Gastrocnemius medialis (tissue), 4 donors: Measurements from ENCODE around the gene LBH. TPM values are rescaled to one million over a fixed set of nuclear protein-coding genes. Genes with fewer than 3 reads are reported as not detected.

Experiments used
- ATAC-seq, 2 donors: fragments of 150-250 bp; one replicate each; pipeline ENCODE4 v1.9.1; 2016
- DNase-seq, 2 donors: peaks; one replicate each; pipeline ENCODE4 v3.0.0-alpha.2; 2019
- H3K27ac ChIP-seq, 4 donors: fragments of 200-600 bp; sonication (generic); 1 replicate in 1 of 4; 2 replicates in 3 of 4; pipeline ENCODE4 v1.5.1; 2016 to 2018; ENCODE audit warnings: mild to moderate bottlenecking in 2 of 4, moderate library complexity in 1 of 4
- H3K27me3 ChIP-seq, 3 donors: fragments of 200-600 bp; sonication (generic) in 2 of 3; 1 replicate in 1 of 3; 2 replicates in 2 of 3; pipeline versions ENCODE4 v1.5.1 to v1.6.0; 2016 to 2019; ENCODE audit warnings: mild to moderate bottlenecking in 1 of 3, moderate library complexity in 1 of 3
- H3K36me3 ChIP-seq, 2 donors: fragments of 200-600 bp; sonication (generic) in 1 of 2; one replicate each; pipeline ENCODE4 v1.5.1; 2017 to 2018
- H3K4me1 ChIP-seq, 2 donors: fragments of 200-600 bp; sonication (generic) in 1 of 2; one replicate each; pipeline ENCODE4 v1.5.1; 2016 to 2017; ENCODE audit warnings: mild to moderate bottlenecking in 2 of 2
- H3K4me3 ChIP-seq, 4 donors: fragments of 200-600 bp; sonication (generic) in 3 of 4; 1 replicate in 1 of 4; 2 replicates in 3 of 4; pipeline ENCODE4 v1.5.1; 2016 to 2019; ENCODE audit warnings: mild to moderate bottlenecking in 2 of 4
- H3K9me3 ChIP-seq, 3 donors: fragments of 200-600 bp; sonication (generic) in 2 of 3; 1 replicate in 1 of 3; 2 replicates in 2 of 3; pipeline ENCODE4 v1.5.1; 2016 to 2019
- POLR2A ChIP-seq, 2 donors: fragments of 450-650 bp; IDR thresholded peaks; one replicate each; pipeline ENCODE4 v1.6.1; 2017; ENCODE audit warnings: antibody characterized with exemption in 2 of 2, mild to moderate bottlenecking in 2 of 2, moderate library complexity in 2 of 2
- in situ Hi-C, 4 donors: fragments of 200-750 bp; cut with MboI; loops; one replicate each; pipeline versions ENCODE4 v1.15.0 to v1.8.0; 2017; ENCODE audit warnings: low sequenced_read_pairs in 4 of 4
- intact Hi-C: fragments of 100-400 bp; cut with DNase I; formaldehyde crosslinking; loops from one replicate; pipeline ENCODE4 v1.15.1; 2023; ENCODE audit warnings: low total_unique reads
- total RNA-seq, 4 donors: library from RNA; depleted of rRNA; stranded (reverse); fragments of >200 nt; gene quantifications; one replicate each; pipeline versions ENCODE4 v1.1.0 to v1.2.3, GENCODE V29; 2016
- TF ChIP-seq, protein P1 (sequence below), 5 experiments: fragments of 450-650 bp in 3 of 5; fragments of 200-600 bp in 2 of 5; sonication (generic) in 2 of 5; IDR thresholded peaks in 4 of 5; conservative IDR thresholded peaks in 1 of 5; 1 replicate in 4 of 5; 2 replicates in 1 of 5; pipeline ENCODE4 v1.5.1; 2016 to 2019; ENCODE audit warnings: antibody characterized with exemption in 5 of 5, mild to moderate bottlenecking in 3 of 5, moderate library complexity in 3 of 5

Gene LBH
- total RNA-seq, 4 donors from 2014 or later, result 5.4 to 37.6 (median 12.5) TPM

- no peak for ATAC-seq
- intact Hi-C loops (no loop called here), in situ Hi-C loops (loop anchor here in 2 of 4 donors (25.0 kb wide), 2 partner anchors 945 to 1120 kb away; no protein-coding TSS in a partner anchor)
- Histone ChIP-seq H3K27ac (no peak overlapping the region), H3K27me3 (peaks cover 0 to 10% (median 0%) of the 10 kb centered on the region in 3 donors), H3K36me3 (no peaks in the 10 kb centered on the region), H3K4me1 (peaks cover 0 to 20% of the 10 kb centered on the region in 2 donors), H3K9me3 (no peaks in the 10 kb centered on the region), H3K4me3 (no peak overlapping the region)
- DNase-seq, result no peak
- no peak for TF ChIP-seq POLR2A (IDR thresholded peaks at IDR 0.05)
- TF ChIP-seq, protein P1, sequence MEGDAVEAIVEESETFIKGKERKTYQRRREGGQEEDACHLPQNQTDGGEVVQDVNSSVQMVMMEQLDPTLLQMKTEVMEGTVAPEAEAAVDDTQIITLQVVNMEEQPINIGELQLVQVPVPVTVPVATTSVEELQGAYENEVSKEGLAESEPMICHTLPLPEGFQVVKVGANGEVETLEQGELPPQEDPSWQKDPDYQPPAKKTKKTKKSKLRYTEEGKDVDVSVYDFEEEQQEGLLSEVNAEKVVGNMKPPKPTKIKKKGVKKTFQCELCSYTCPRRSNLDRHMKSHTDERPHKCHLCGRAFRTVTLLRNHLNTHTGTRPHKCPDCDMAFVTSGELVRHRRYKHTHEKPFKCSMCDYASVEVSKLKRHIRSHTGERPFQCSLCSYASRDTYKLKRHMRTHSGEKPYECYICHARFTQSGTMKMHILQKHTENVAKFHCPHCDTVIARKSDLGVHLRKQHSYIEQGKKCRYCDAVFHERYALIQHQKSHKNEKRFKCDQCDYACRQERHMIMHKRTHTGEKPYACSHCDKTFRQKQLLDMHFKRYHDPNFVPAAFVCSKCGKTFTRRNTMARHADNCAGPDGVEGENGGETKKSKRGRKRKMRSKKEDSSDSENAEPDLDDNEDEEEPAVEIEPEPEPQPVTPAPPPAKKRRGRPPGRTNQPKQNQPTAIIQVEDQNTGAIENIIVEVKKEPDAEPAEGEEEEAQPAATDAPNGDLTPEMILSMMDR (IDR thresholded peaks at IDR 0.05 in 4 of 5, conservative IDR thresholded peaks at IDR 0.05 in 1 of 5), result no peak
Observed at GRCh38 chr2:30217644-30218337, 13.5 kb upstream of the LBH start.

DNA sequence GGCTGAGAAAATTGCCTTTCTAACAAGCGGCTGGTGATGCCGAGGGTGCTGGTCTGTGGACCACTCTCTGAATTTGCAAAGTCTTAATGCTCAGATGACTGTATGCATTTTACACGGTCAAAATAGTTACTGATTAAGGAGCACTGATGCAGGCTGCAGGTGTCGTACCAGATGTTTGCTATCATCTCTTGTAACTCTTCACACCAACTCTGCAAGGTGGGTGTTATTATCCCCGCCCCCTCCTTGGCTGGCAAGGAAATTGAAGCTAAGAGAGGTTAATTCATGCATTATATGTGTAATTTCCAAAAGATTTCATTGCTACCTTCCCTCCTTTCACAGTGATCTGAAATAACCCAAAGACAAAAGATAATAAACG lies 13.0 kb upstream of the LBH start:
- peaks cover 0 to 20% of the 10 kb centered on the region in 2 donors for H3K4me1 ChIP-seq
- TF ChIP-seq, protein P1 (IDR thresholded peaks at IDR 0.05 in 4 of 5, conservative IDR thresholded peaks at IDR 0.05 in 1 of 5), result no peak
- TF ChIP-seq POLR2A (IDR thresholded peaks at IDR 0.05), result no peak
- H3K27ac ChIP-seq, result no peak overlapping the region
- H3K27me3 ChIP-seq, result peaks cover 0 to 10% (median 0%) of the 10 kb centered on the region in 3 donors
- no peak overlapping the region for H3K4me3 ChIP-seq
- intact Hi-C loops (no loop called here), in situ Hi-C loops (loop anchor here in 2 of 4 donors (25.0 kb wide), 2 partner anchors 944 to 1119 kb away; no protein-coding TSS in a partner anchor)
- no peaks in the 10 kb centered on the region for H3K36me3 ChIP-seq
- no peaks in the 10 kb centered on the region for H3K9me3 ChIP-seq
- no peak for DNase-seq
- ATAC-seq, result no peak

DNA sequence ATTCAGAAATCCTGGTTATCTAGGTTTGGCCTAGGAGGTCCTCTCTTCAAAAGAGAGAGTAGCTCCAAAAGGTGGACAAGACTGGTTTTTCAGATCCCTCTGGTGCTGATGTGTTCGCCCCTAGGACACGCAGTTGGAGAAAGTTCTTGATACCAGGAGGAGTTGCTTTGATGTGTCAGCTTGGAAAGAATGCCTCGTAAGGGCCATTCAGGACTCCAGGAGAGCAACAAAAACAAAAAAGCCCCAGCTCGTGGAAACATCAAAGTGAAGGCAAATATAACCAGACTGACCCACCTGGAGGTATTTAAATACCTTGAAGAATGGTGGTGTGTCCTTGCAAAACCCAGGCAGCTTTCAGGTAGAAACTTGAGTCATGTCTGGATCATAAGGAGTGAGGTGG lies 12.5 kb upstream of the LBH start:
- ATAC-seq, result no peak
- Histone ChIP-seq H3K36me3 (no peaks in the 10 kb centered on the region), H3K4me3 (no peak overlapping the region), H3K9me3 (no peaks in the 10 kb centered on the region), H3K27me3 (peaks cover 0 to 10% (median 0%) of the 10 kb centered on the region in 3 donors), H3K27ac (no peak overlapping the region), H3K4me1 (peaks cover 5 to 20% of the 10 kb centered on the region in 2 donors)
- intact Hi-C loops, result no loop called here
- no peak for DNase-seq
- in situ Hi-C loops, result loop anchor here in 2 of 4 donors (25.0 kb wide), 2 partner anchors 943 to 1118 kb away; no protein-coding TSS in a partner anchor
- TF ChIP-seq, protein P1 (IDR thresholded peaks at IDR 0.05 in 4 of 5, conservative IDR thresholded peaks at IDR 0.05 in 1 of 5), result no peak
- TF ChIP-seq POLR2A (IDR thresholded peaks at IDR 0.05), result no peak

- Histone ChIP-seq H3K27ac (no peak overlapping the region), H3K36me3 (no peaks in the 10 kb centered on the region), H3K27me3 (peaks cover 0 to 10% (median 0%) of the 10 kb centered on the region in 3 donors), H3K4me1 (peaks cover 9 to 32% of the 10 kb centered on the region in 2 donors), H3K9me3 (no peaks in the 10 kb centered on the region), H3K4me3 (no peak overlapping the region)
- in situ Hi-C loops, result loop anchor here in 2 of 4 donors (25.0 kb wide), 2 partner anchors 942 to 1117 kb away; no protein-coding TSS in a partner anchor
- TF ChIP-seq, protein P1 (IDR thresholded peaks at IDR 0.05 in 4 of 5, conservative IDR thresholded peaks at IDR 0.05 in 1 of 5), result no peak
- TF ChIP-seq POLR2A (IDR thresholded peaks at IDR 0.05), result no peak
- ATAC-seq, result no peak
- DNase-seq, result no peak
- intact Hi-C loops, result no loop called here
Observed at GRCh38 chr2:30219886-30220875, 11.2 kb upstream of the LBH start.
